Subcutaneous abdominal adipose tissue (tissue), 5 donors: ENCODE measurements around the gene USP13.
"Not testable (repeated sequence)": the region's sequence is repeated elsewhere in the genome, so short reads cannot be mapped to it uniquely, and the experiment has no call there.

Experiments used
- H3K27ac ChIP-seq: one replicate; pipeline ENCODE4 v1.7.0; 2013; ENCODE audit warnings: low read depth, mild to moderate bottlenecking, inconsistent platforms, low read length, moderate library complexity
- H3K27me3 ChIP-seq, 5 donors: one replicate each; pipeline ENCODE4 v1.7.0; 2013; ENCODE audit warnings: low read length in 5 of 5, inconsistent platforms in 1 of 5; ENCODE audit not compliant: control insufficient read depth in 5 of 5, insufficient read depth in 4 of 5
- H3K36me3 ChIP-seq, 5 donors: one replicate each; pipeline ENCODE4 v1.7.0; 2013; ENCODE audit warnings: low read length in 5 of 5; ENCODE audit not compliant: control insufficient read depth in 5 of 5, insufficient read depth in 5 of 5
- H3K4me1 ChIP-seq, 5 donors: one replicate each; pipeline ENCODE4 v1.7.0; 2013; ENCODE audit warnings: low read length in 5 of 5, mild to moderate bottlenecking in 3 of 5, moderate library complexity in 1 of 5; ENCODE audit not compliant: control insufficient read depth in 5 of 5, insufficient read depth in 5 of 5
- H3K4me3 ChIP-seq, 5 donors: one replicate each; pipeline ENCODE4 v1.7.0; 2013; ENCODE audit warnings: low read length in 5 of 5, low read depth in 1 of 5
- H3K9ac ChIP-seq, 5 donors: one replicate each; pipeline ENCODE4 v1.7.0; 2013; ENCODE audit warnings: low read length in 5 of 5, mild to moderate bottlenecking in 4 of 5, moderate library complexity in 3 of 5
- H3K9me3 ChIP-seq, 5 donors: one replicate each; pipeline ENCODE4 v1.7.0; 2013; ENCODE audit warnings: low read length in 5 of 5; ENCODE audit not compliant: control insufficient read depth in 5 of 5
- donor health status: healthy.
- donor health status: healthy.
- donor health status: healthy.
- donor health status: healthy.
- donor health status: healthy.

Gene USP13

GRCh38 chr3:179615458-179616173 is 37.2 kb upstream of the USP13 start:
- Histone ChIP-seq H3K9ac (no peak overlapping the region), H3K36me3 (peaks cover 10 to 21% (median 13%) of the 10 kb centered on the region in 5 donors), H3K4me1 (peaks cover 0 to 6% (median 0%) of the 10 kb centered on the region in 5 donors), H3K9me3 (no peaks in the 10 kb centered on the region), H3K27me3 (no peaks in the 10 kb centered on the region), H3K4me3 (no peak overlapping the region), H3K27ac (no peak overlapping the region)

DNA sequence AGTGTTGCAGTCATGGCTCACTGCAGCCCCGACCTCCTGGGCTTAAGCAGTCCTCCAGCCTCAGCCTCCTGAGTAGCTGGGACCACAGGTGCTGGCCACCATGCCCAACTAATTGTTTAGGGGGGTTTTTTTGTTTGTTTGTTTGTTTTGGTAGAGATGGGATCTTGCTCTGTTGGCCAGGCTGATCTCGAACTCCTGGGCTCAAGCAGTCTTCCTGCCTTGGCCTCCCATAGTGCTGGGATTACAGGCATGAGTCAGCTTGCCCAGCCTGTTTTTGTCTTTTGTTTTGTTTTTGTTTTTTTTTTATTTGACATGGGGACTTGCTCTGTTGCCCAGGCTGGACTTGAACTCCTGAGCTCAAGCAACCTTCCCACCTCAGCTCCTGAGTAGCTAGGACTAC is 30.8 kb upstream of the USP13 start:
- Histone ChIP-seq H3K4me1 (no peaks in the 10 kb centered on the region), H3K27me3 (no peaks in the 10 kb centered on the region), H3K9ac (no peak overlapping the region), H3K4me3 (no peak overlapping the region), H3K9me3 (no peaks in the 10 kb centered on the region), H3K27ac (no peak overlapping the region), H3K36me3 (peaks cover 37 to 60% (median 52%) of the 10 kb centered on the region in 5 donors)

DNA sequence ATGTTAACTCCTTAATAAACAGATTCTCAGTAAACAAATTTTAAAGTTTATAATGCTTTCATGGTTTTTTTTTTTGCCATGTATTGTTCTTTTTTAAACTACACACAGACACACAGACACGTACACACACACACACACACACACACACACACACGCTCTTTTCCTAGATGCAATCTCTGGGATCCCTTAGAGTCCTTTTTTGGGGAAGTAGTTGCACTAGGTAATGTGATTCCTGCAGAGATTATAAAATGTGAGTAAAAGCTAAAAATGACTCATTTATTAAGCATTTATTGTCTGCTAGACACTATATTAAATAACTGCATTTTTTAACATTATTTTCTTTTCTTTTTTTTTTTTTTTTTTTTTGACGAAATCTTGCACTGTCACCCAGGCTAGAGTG is 28.4 kb upstream of the USP13 start:
- Histone ChIP-seq H3K27me3 (no peaks in the 10 kb centered on the region), H3K9me3 (no peaks in the 10 kb centered on the region), H3K36me3 (peaks cover 29 to 50% (median 38%) of the 10 kb centered on the region in 5 donors), H3K4me3 (no peak overlapping the region), H3K27ac (no peak overlapping the region), H3K4me1 (no peaks in the 10 kb centered on the region), H3K9ac (no peak overlapping the region)

- no peaks in the 10 kb centered on the region for H3K27me3 ChIP-seq
- H3K4me1 ChIP-seq: no peaks in the 10 kb centered on the region
- no peak overlapping the region for H3K9ac ChIP-seq
- H3K27ac ChIP-seq: no peak overlapping the region
- H3K4me3 ChIP-seq: no peak overlapping the region
- peaks cover 0 to 4% (median 1%) of the 10 kb centered on the region in 5 donors for H3K36me3 ChIP-seq
- no peaks in the 10 kb centered on the region for H3K9me3 ChIP-seq
Measured at GRCh38 chr3:179630753-179631451, 21.9 kb upstream of the USP13 start.

DNA sequence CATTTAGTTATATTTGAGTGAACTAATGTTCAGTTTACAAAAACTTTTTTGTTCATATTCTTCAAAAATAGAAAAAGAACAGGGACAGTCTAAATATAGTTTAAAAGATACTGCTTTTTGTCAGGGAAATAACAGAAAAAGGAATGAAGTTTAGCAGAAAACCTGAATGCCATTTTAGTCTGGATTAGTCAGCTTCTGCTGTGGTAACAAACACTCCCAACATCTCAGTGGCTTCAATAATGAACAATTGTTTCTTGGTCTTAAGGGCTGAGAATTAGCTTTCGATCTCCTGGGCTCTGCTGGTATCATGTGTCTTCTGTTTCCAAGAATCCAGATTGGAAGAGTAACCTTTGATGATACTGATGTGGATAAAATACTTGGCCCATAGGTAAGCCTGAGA is 12.4 kb upstream of the USP13 start:
- Histone ChIP-seq H3K9ac (no peak overlapping the region), H3K4me1 (no peaks in the 10 kb centered on the region), H3K27ac (no peak overlapping the region), H3K36me3 (no peaks in the 10 kb centered on the region), H3K27me3 (no peaks in the 10 kb centered on the region), H3K4me3 (no peak overlapping the region), H3K9me3 (no peaks in the 10 kb centered on the region)

DNA sequence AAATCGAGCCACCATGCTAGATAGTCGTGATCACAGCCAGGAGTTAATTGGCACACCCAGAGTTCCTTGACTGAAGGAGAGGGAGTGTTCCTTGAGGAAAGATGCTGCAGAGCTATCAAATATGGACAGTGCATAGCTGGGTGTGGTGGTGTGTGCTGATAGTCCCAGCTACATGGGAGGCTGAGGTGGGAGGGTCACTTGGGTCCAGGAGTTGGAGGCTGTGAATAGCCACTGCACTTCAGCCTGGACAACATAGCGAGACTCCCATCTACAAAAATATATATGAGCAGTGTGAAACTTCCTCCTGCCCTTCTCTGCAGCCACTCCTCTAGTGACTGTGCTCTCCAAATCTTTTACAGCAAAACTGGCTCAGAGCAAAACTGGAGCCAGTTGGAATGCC is 10.0 kb upstream of the USP13 start:
- no peaks in the 10 kb centered on the region for H3K27me3 ChIP-seq
- H3K4me1 ChIP-seq: no peaks in the 10 kb centered on the region
- no peak overlapping the region for H3K9ac ChIP-seq
- no peak overlapping the region for H3K4me3 ChIP-seq
- no peak overlapping the region for H3K27ac ChIP-seq
- H3K36me3 ChIP-seq: no peaks in the 10 kb centered on the region
- no peaks in the 10 kb centered on the region for H3K9me3 ChIP-seq

DNA sequence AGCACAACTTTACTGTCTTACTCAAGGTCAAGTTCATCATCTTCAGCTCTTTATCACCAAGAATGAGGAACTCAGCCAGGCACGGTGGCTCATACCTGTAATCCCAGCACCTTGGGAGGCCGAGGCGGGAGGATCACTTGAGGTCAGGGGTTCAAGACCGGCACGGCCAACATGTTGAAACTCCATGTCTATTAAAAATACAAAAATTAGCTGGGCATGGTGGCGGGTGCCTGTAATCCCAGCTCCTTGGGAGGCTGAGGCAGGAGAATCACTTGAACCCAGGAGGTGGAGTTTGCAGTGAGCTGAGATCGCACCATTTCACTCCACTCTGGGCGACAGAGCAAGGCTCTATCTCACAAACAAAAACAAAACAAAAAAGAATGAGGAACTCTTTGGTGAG is 9.0 kb upstream of the USP13 start:
- H3K4me1 ChIP-seq, H3K4me3 ChIP-seq, H3K27me3 ChIP-seq, H3K27ac ChIP-seq, H3K36me3 ChIP-seq, H3K9ac ChIP-seq, H3K9me3 ChIP-seq: not testable (repeated sequence)

DNA sequence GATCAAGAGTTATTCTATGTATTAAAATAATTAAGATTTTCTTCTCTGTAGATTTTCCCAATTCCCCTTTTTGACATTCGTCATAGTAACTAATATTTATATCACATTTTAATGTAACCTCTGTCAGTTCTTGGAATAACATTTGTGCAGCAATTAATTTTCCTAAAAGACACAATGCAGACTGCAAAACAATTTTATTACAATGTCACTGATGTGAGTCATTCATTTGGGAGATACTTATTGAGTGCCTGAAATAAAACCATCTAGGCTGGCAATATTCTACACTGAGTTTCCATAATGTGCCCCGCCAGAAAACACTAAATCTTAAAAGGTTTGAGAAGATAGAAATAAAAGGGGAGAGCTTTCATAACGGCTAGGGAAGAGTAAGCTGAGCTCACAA is 6.7 kb upstream of the USP13 start:
- no peaks in the 10 kb centered on the region for H3K27me3 ChIP-seq
- no peak overlapping the region for H3K27ac ChIP-seq
- H3K9me3 ChIP-seq: no peaks in the 10 kb centered on the region
- H3K4me1 ChIP-seq: no peaks in the 10 kb centered on the region
- H3K4me3 ChIP-seq: no peak overlapping the region
- no peaks in the 10 kb centered on the region for H3K36me3 ChIP-seq
- no peak overlapping the region for H3K9ac ChIP-seq

DNA sequence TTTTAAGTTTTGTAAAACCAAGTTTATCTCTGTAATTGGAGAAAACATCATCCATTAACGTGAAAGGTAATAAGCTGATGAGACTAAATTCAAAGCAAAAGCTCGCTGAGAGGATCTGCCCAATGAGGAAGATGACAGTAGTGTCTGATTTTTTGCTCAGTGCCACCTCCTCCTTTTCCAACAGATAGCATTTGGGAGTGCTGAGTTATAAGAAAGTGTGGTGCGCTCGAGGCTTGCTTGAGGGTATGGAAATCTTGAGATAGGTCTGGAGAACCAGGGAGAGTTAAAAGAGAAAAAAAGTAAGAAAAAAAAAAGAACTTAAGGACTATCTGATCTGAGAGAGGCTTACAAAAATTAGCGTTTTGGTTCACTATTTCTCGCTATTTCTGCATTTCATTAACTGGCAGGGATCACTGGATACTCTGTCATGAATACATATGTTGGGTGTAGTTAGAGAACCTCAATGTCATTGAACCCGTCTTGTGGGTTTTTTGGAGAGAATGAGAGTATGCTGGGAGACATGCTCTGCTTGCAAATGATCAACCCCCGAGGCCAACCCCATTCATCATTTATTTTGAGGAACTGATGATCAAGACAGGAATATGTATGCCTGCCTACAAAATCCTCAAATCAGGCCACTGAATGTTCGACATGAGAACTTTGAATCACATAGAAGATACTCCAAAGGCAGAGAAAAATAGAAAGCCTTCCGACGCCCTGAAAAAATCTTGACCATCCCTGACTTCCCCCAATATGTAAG is 973 bp upstream of the USP13 start:
- peak overlapping the region; percentile 87 for H3K27ac ChIP-seq
- H3K9ac ChIP-seq: peak overlapping the region; percentile 38 to 72 (median 70)
- H3K36me3 ChIP-seq: no peaks in the 10 kb centered on the region

More for the DNA sequence above, 973 bp upstream of the USP13 start:
- peak overlapping the region; percentile 71 to 96 (median 81) for H3K4me3 ChIP-seq
- no peaks in the 10 kb centered on the region for H3K9me3 ChIP-seq
- H3K4me1 ChIP-seq: peaks cover 0 to 20% (median 17%) of the 10 kb centered on the region in 5 donors
- H3K27me3 ChIP-seq: no peaks in the 10 kb centered on the region
